ENCODE results near the gene ZBTB7B.

GRCh38 chr1:155026154-155026553 is 23.6 kb downstream of the ZBTB7B start:
- no peak for TF ChIP-seq CTCF (IDR thresholded peaks at IDR 0.05)
- no peak for TF ChIP-seq POLR2A (IDR thresholded peaks at IDR 0.05)

Data from esophagus squamous epithelium (tissue), 4 donors.